Stimulated activated CD4-positive, alpha-beta T cell treated with anti-CD3 and anti-CD28 coated beads, Interleukin-1b, Interleukin-23, amount 100 ng/mL, for 4 hours (primary cell): ENCODE measurements around the gene NIPAL1.

Experiments
- DNase-seq, 2 donors: peaks; one replicate each; pipeline ENCODE4 v3.0.0-alpha.2; 2020; ENCODE audit warnings: low read depth in 2 of 2

The NIPAL1 gene

GRCh38 chr4:48027653-48028052, 11.1 kb downstream of the NIPAL1 start:
- no peak for DNase-seq

GRCh38 chr4:48028696-48029095, 12.1 kb downstream of the NIPAL1 start:
- no peak for DNase-seq

GRCh38 chr4:48030470-48030869, 13.9 kb downstream of the NIPAL1 start:
- no peak for DNase-seq

- no peak for DNase-seq
Measured at GRCh38 chr4:48031802-48032525, 15.4 kb downstream of the NIPAL1 start.

- DNase-seq = no peak
Measured at GRCh38 chr4:48032721-48033120, 16.1 kb downstream of the NIPAL1 start.

- DNase-seq = no peak
Measured at GRCh38 chr4:48033412-48033811, 16.8 kb downstream of the NIPAL1 start.

GRCh38 chr4:48033825-48034413, 17.3 kb downstream of the NIPAL1 start:
- peak; percentile 51 to 58 for DNase-seq

- DNase-seq = no peak
Measured at GRCh38 chr4:48035952-48036351, 19.4 kb downstream of the NIPAL1 start.

GRCh38 chr4:48037117-48037462, 20.5 kb downstream of the NIPAL1 start:
- no peak for DNase-seq

GRCh38 chr4:48038666-48039065, 22.1 kb downstream of the NIPAL1 start:
- no peak for DNase-seq

GRCh38 chr4:48039561-48039960, 23.0 kb downstream of the NIPAL1 start:
- no peak for DNase-seq

- DNase-seq = no peak
Measured at GRCh38 chr4:48041535-48042137, 25.1 kb downstream of the NIPAL1 start.

- no peak for DNase-seq
Measured at GRCh38 chr4:48042979-48043461, 26.4 kb downstream of the NIPAL1 start.

GRCh38 chr4:48043504-48043903, 26.9 kb downstream of the NIPAL1 start:
- DNase-seq = no peak

- DNase-seq = no peak
Measured at GRCh38 chr4:48044298-48044697, 27.7 kb downstream of the NIPAL1 start.

GRCh38 chr4:48046059-48046458, 29.5 kb downstream of the NIPAL1 start:
- no peak for DNase-seq

- DNase-seq = peak; percentile 43 to 47
Measured at GRCh38 chr4:48047421-48047844, 30.9 kb downstream of the NIPAL1 start.

- DNase-seq = no peak
Measured at GRCh38 chr4:48047896-48048295, 31.3 kb downstream of the NIPAL1 start.

- DNase-seq = no peak
Measured at GRCh38 chr4:48049483-48049882, 32.9 kb downstream of the NIPAL1 start.

GRCh38 chr4:48051078-48051477, 34.5 kb downstream of the NIPAL1 start:
- no peak for DNase-seq

GRCh38 chr4:48058617-48059530, 42.3 kb downstream of the NIPAL1 start:
- DNase-seq = no peak

GRCh38 chr4:48064349-48064748, 47.8 kb downstream of the NIPAL1 start:
- no peak for DNase-seq
